WTC11 (cell line): ENCODE measurements around the gene REC8. TPM values are rescaled to one million over a fixed set of nuclear protein-coding genes. Genes with fewer than 3 reads are reported as not detected.
A peak's percentile ranks its signal among the peaks of the same experiment; 100 is the strongest.

Experiments
- CBFB ChIP-seq: sonication (generic); formaldehyde crosslinking; IDR thresholded peaks from 2 replicates; pipeline ENCODE4 v1.8.1; 2022; ENCODE audit warnings: mild to moderate bottlenecking, low read depth, missing genetic modification reagents
- ESRRA ChIP-seq: sonication (generic); formaldehyde crosslinking; IDR thresholded peaks from 2 replicates; pipeline ENCODE4 v1.8.1; 2022; ENCODE audit warnings: mild to moderate bottlenecking, missing genetic modification reagents, borderline replicate concordance
- ETV6 ChIP-seq: sonication (generic); formaldehyde crosslinking; IDR thresholded peaks from 2 replicates; pipeline ENCODE4 v1.8.1; 2022; ENCODE audit warnings: mild to moderate bottlenecking, missing genetic modification reagents
- FOXJ3 ChIP-seq: sonication (generic); formaldehyde crosslinking; IDR thresholded peaks from 2 replicates; pipeline ENCODE4 v1.9.0; 2021; ENCODE audit warnings: missing genetic modification reagents, mild to moderate bottlenecking, borderline replicate concordance
- FOXP1 ChIP-seq: sonication (generic); formaldehyde crosslinking; IDR thresholded peaks from 2 replicates; pipeline ENCODE4 v1.8.0; 2022; ENCODE audit warnings: missing genetic modification reagents, mild to moderate bottlenecking, moderate library complexity, borderline replicate concordance
- FOXP4 ChIP-seq: sonication (generic); formaldehyde crosslinking; IDR thresholded peaks from 2 replicates; pipeline ENCODE4 v1.8.0; 2022; ENCODE audit warnings: mild to moderate bottlenecking, missing genetic modification reagents
- GRHL2 ChIP-seq: fragments of 250-450 bp; sonication (Bioruptor Pico); IDR thresholded peaks from 2 replicates; pipeline ENCODE4 v1.8.0; 2022; ENCODE audit warnings: mild to moderate bottlenecking, moderate library complexity; ENCODE audit not compliant: insufficient replicate concordance, severe bottlenecking
- GTF2I ChIP-seq: fragments of 250-450 bp; sonication (Bioruptor Pico); conservative IDR thresholded peaks from 2 replicates; pipeline ENCODE4 v1.4.0; 2021; ENCODE audit warnings: mild to moderate bottlenecking
- MYBL2 ChIP-seq: sonication (generic); formaldehyde crosslinking; IDR thresholded peaks from 2 replicates; pipeline ENCODE4 v1.8.1; 2023; ENCODE audit warnings: mild to moderate bottlenecking, moderate library complexity, missing genetic modification reagents
- NR2C2 ChIP-seq: sonication (generic); formaldehyde crosslinking; IDR thresholded peaks from 2 replicates; pipeline ENCODE4 v1.8.0; 2022; ENCODE audit warnings: mild to moderate bottlenecking, missing genetic modification reagents
- SMAD4 ChIP-seq: sonication (generic); formaldehyde crosslinking; IDR thresholded peaks from 2 replicates; pipeline ENCODE4 v1.8.0; 2022; ENCODE audit warnings: mild to moderate bottlenecking, missing genetic modification reagents
- TCF7 ChIP-seq: sonication (generic); formaldehyde crosslinking; IDR thresholded peaks from 2 replicates; pipeline ENCODE4 v1.8.0; 2022; ENCODE audit warnings: mild to moderate bottlenecking, low read depth, missing genetic modification reagents, moderate library complexity
- USF1 ChIP-seq: sonication (generic); formaldehyde crosslinking; IDR thresholded peaks from 2 replicates; pipeline ENCODE4 v1.8.0; 2022; ENCODE audit warnings: mild to moderate bottlenecking, missing genetic modification reagents
- ZNF263 ChIP-seq: sonication (generic); formaldehyde crosslinking; IDR thresholded peaks from 2 replicates; pipeline ENCODE4 v1.8.1; 2022; ENCODE audit warnings: low read depth, mild to moderate bottlenecking, moderate library complexity, missing genetic modification reagents
- ZNF512 ChIP-seq: sonication (generic); formaldehyde crosslinking; IDR thresholded peaks from 2 replicates; pipeline ENCODE4 v1.8.1; 2022; ENCODE audit warnings: missing genetic modification reagents, borderline replicate concordance
- ZNF671 ChIP-seq: fragments of 250-450 bp; sonication (Bioruptor Pico); IDR thresholded peaks from 2 replicates; pipeline ENCODE4 v1.8.0; 2021; ENCODE audit warnings: mild to moderate bottlenecking
- total RNA-seq: library from RNA; stranded (reverse); gene quantifications from 3 replicates; pipeline ENCODE4 v1.2.3, GENCODE V29; 2021
- TF ChIP-seq, protein P1 (sequence below): fragments of 250-450 bp; sonication (Bioruptor Pico); IDR thresholded peaks from 2 replicates; pipeline ENCODE4 v1.9.0; 2021; ENCODE audit warnings: mild to moderate bottlenecking, borderline replicate concordance
- TF ChIP-seq, protein P2 (sequence below): fragments of 250-450 bp; sonication (Bioruptor Pico); IDR thresholded peaks from 2 replicates; pipeline ENCODE4 v1.9.0; 2021; ENCODE audit warnings: moderate library complexity, mild to moderate bottlenecking, inconsistent platforms, borderline replicate concordance
- TF ChIP-seq, protein P3 (sequence below): fragments of 200-600 bp; IDR thresholded peaks from 2 replicates; pipeline ENCODE4 v1.8.0; 2022; ENCODE audit warnings: antibody characterized with exemption
- TF ChIP-seq, protein P4 (sequence below): sonication (generic); formaldehyde crosslinking; IDR thresholded peaks from 2 replicates; pipeline ENCODE4 v1.8.1; 2022; ENCODE audit warnings: low read depth, mild to moderate bottlenecking, moderate library complexity, missing genetic modification reagents, borderline replicate concordance
- TF ChIP-seq, protein P5 (sequence below): sonication (generic); formaldehyde crosslinking; IDR thresholded peaks from 2 replicates; pipeline ENCODE4 v1.8.1; 2022; ENCODE audit warnings: mild to moderate bottlenecking, moderate library complexity, missing genetic modification reagents
- TF ChIP-seq, protein P6 (sequence below): fragments of 250-450 bp; sonication (Bioruptor Pico); IDR thresholded peaks from 2 replicates; pipeline ENCODE4 v1.9.0; 2021; ENCODE audit warnings: mild to moderate bottlenecking

REC8 gene
- total RNA-seq, 1 experiment from 2014 or later = 32.2 TPM

- TF ChIP-seq, protein P1, sequence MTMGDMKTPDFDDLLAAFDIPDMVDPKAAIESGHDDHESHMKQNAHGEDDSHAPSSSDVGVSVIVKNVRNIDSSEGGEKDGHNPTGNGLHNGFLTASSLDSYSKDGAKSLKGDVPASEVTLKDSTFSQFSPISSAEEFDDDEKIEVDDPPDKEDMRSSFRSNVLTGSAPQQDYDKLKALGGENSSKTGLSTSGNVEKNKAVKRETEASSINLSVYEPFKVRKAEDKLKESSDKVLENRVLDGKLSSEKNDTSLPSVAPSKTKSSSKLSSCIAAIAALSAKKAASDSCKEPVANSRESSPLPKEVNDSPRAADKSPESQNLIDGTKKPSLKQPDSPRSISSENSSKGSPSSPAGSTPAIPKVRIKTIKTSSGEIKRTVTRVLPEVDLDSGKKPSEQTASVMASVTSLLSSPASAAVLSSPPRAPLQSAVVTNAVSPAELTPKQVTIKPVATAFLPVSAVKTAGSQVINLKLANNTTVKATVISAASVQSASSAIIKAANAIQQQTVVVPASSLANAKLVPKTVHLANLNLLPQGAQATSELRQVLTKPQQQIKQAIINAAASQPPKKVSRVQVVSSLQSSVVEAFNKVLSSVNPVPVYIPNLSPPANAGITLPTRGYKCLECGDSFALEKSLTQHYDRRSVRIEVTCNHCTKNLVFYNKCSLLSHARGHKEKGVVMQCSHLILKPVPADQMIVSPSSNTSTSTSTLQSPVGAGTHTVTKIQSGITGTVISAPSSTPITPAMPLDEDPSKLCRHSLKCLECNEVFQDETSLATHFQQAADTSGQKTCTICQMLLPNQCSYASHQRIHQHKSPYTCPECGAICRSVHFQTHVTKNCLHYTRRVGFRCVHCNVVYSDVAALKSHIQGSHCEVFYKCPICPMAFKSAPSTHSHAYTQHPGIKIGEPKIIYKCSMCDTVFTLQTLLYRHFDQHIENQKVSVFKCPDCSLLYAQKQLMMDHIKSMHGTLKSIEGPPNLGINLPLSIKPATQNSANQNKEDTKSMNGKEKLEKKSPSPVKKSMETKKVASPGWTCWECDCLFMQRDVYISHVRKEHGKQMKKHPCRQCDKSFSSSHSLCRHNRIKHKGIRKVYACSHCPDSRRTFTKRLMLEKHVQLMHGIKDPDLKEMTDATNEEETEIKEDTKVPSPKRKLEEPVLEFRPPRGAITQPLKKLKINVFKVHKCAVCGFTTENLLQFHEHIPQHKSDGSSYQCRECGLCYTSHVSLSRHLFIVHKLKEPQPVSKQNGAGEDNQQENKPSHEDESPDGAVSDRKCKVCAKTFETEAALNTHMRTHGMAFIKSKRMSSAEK (CRISPR knock-in tag) = no peak
- TF ChIP-seq ETV6 (CRISPR knock-in tag) (peak; percentile 47; the same call in 1 of the 2 replicates), MYBL2 (CRISPR knock-in tag) (peak; percentile 82), CBFB (CRISPR knock-in tag) (peak; percentile 82; the same call in 1 of the 2 replicates), ESRRA (CRISPR knock-in tag) (peak; percentile 90; the same call in 1 of the 2 replicates), ZNF671 (CRISPR knock-in tag) (no peak), FOXP4 (CRISPR knock-in tag) (0 out of 2 replicates have a peak, but pooled peaks have one; percentile 52), GTF2I (CRISPR knock-in tag) (no peak), GRHL2 (no peak), SMAD4 (CRISPR knock-in tag) (no peak), ZNF512 (no peak), USF1 (CRISPR knock-in tag) (peak; percentile 87), TCF7 (no peak), FOXP1 (peak; percentile 74; the same call in 1 of the 2 replicates), ZNF263 (CRISPR knock-in tag) (no peak), FOXJ3 (CRISPR knock-in tag) (no peak), NR2C2 (CRISPR knock-in tag) (no peak)
- TF ChIP-seq, protein P2, sequence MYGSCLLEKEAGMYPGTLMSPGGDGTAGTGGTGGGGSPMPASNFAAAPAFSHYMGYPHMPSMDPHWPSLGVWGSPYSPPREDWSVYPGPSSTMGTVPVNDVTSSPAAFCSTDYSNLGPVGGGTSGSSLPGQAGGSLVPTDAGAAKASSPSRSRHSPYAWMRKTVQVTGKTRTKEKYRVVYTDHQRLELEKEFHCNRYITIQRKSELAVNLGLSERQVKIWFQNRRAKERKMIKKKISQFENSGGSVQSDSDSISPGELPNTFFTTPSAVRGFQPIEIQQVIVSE (CRISPR knock-in tag) = no peak
- TF ChIP-seq, protein P3, sequence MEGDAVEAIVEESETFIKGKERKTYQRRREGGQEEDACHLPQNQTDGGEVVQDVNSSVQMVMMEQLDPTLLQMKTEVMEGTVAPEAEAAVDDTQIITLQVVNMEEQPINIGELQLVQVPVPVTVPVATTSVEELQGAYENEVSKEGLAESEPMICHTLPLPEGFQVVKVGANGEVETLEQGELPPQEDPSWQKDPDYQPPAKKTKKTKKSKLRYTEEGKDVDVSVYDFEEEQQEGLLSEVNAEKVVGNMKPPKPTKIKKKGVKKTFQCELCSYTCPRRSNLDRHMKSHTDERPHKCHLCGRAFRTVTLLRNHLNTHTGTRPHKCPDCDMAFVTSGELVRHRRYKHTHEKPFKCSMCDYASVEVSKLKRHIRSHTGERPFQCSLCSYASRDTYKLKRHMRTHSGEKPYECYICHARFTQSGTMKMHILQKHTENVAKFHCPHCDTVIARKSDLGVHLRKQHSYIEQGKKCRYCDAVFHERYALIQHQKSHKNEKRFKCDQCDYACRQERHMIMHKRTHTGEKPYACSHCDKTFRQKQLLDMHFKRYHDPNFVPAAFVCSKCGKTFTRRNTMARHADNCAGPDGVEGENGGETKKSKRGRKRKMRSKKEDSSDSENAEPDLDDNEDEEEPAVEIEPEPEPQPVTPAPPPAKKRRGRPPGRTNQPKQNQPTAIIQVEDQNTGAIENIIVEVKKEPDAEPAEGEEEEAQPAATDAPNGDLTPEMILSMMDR = no peak
- TF ChIP-seq, protein P4, sequence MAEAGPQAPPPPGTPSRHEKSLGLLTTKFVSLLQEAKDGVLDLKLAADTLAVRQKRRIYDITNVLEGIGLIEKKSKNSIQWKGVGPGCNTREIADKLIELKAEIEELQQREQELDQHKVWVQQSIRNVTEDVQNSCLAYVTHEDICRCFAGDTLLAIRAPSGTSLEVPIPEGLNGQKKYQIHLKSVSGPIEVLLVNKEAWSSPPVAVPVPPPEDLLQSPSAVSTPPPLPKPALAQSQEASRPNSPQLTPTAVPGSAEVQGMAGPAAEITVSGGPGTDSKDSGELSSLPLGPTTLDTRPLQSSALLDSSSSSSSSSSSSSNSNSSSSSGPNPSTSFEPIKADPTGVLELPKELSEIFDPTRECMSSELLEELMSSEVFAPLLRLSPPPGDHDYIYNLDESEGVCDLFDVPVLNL (CRISPR knock-in tag) = no peak
- TF ChIP-seq, protein P5, sequence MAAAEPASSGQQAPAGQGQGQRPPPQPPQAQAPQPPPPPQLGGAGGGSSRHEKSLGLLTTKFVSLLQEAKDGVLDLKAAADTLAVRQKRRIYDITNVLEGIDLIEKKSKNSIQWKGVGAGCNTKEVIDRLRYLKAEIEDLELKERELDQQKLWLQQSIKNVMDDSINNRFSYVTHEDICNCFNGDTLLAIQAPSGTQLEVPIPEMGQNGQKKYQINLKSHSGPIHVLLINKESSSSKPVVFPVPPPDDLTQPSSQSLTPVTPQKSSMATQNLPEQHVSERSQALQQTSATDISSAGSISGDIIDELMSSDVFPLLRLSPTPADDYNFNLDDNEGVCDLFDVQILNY (CRISPR knock-in tag) = peak; percentile 83; the same call in 1 of the 2 replicates
- TF ChIP-seq, protein P6, sequence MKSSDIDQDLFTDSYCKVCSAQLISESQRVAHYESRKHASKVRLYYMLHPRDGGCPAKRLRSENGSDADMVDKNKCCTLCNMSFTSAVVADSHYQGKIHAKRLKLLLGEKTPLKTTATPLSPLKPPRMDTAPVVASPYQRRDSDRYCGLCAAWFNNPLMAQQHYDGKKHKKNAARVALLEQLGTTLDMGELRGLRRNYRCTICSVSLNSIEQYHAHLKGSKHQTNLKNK (CRISPR knock-in tag) = no peak
Observed at GRCh38 chr14:24188251-24189058, 16.6 kb downstream of the REC8 start, which contains the start of gene IPO4 (continued).
